ENCODE data around the gene SPATS2. TPM values are rescaled to one million over a fixed set of nuclear protein-coding genes. Genes with fewer than 3 reads are reported as not detected.

The SPATS2 gene
- total RNA-seq: 17.2 and 17.3 TPM in 2 replicates

GRCh38 chr12:49367381-49368239 lies at the start of gene SPATS2:
SPATS2 (plus strand) TSS chr12:49367462; CDS start chr12:49461013, 93,551 bp downstream.

GRCh38 chr12:49322708-49323523 lies 44.3 kb upstream of the SPATS2 start, which contains the start of gene TROAP:
TROAP (plus strand) TSS chr12:49323255; CDS start chr12:49323609, 354 bp downstream.

GRCh38 chr12:49336645-49337584 lies 30.3 kb upstream of the SPATS2 start, which contains the start of gene C1QL4:
C1QL4 (minus strand) TSS chr12:49337188; CDS start chr12:49336477, 711 bp downstream.

GRCh38 chr12:49346659-49347310 lies 20.5 kb upstream of the SPATS2 start, which contains the start of gene DNAJC22:
DNAJC22 (plus strand) TSS chr12:49346888; CDS start chr12:49348873, 1,985 bp downstream.

GRCh38 chr12:49538510-49539403 lies 171.5 kb downstream of the SPATS2 start, which contains the start of gene KCNH3:
KCNH3 (plus strand) TSS chr12:49539030; CDS start chr12:49539417, 387 bp downstream.

GRCh38 chr12:49567611-49568441 lies 200.6 kb downstream of the SPATS2 start, which contains the start of gene MCRS1:
MCRS1 (minus strand) TSS chr12:49568142; CDS start chr12:49566731, 1,411 bp downstream.

Other genes starting within 250 kb of the SPATS2 start
- gene TUBA1B, start 236.1 kb upstream of the SPATS2 start, total RNA-seq: 1,869 and 2,269 TPM in 2 replicates
- 66.9 and 96.8 TPM in 2 replicates for gene TUBA1A, start 178.4 kb upstream of the SPATS2 start, total RNA-seq
- gene TUBA1C, start 102.4 kb upstream of the SPATS2 start, total RNA-seq: 956 and 1,178 TPM in 2 replicates
- not detected in 2 replicates for gene PRPH, start 72.3 kb upstream of the SPATS2 start, total RNA-seq
- 15.6 and 19.0 TPM in 2 replicates for gene TROAP, start 44.2 kb upstream of the SPATS2 start, total RNA-seq
- 0.42 TPM in 1 of 2 replicates, not detected in the other for gene C1QL4, start 30.3 kb upstream of the SPATS2 start, total RNA-seq
- gene DNAJC22, start 20.6 kb upstream of the SPATS2 start, total RNA-seq: 0.35 and 0.84 TPM in 2 replicates
- gene KCNH3, start 171.6 kb downstream of the SPATS2 start, total RNA-seq: 0.07 TPM in 1 of 2 replicates, not detected in the other
- gene MCRS1, start 200.7 kb downstream of the SPATS2 start, total RNA-seq: 66.0 and 75.8 TPM in 2 replicates
- gene FAM186B, start 238.2 kb downstream of the SPATS2 start, total RNA-seq: 0.07 and 0.14 TPM in 2 replicates